Activated CD4-positive, alpha-beta T cell treated with anti-CD3 and anti-CD28 coated beads, Interleukin-2, amount 10 ng/mL, durations not matched to agents 24 days and 14 days (primary cell): Measurements from ENCODE around the gene CRYBB2. TPM values are rescaled to one million over a fixed set of nuclear protein-coding genes. Genes with fewer than 3 reads are reported as not detected.
A peak's percentile ranks its signal among the peaks of the same experiment; 100 is the strongest.
"Not testable (repeated sequence)": the region's sequence is repeated elsewhere in the genome, so short reads cannot be mapped to it uniquely, and the experiment has no call there.

ENCODE experiments used
- DNase-seq: peaks from one replicate; pipeline ENCODE4 v3.0.0; 2022
- H3K27ac Mint-ChIP-seq: one replicate; pipeline ENCODE4 v1.8.0; 2022; ENCODE audit warnings: mild to moderate bottlenecking, mixed read lengths
- H3K27me3 Mint-ChIP-seq: one replicate; pipeline ENCODE4 v1.8.0; 2022; ENCODE audit warnings: mixed read lengths
- H3K36me3 Mint-ChIP-seq: one replicate; pipeline ENCODE4 v1.8.0; 2022; ENCODE audit warnings: low read depth, mild to moderate bottlenecking, mixed read lengths
- H3K4me1 Mint-ChIP-seq: one replicate; pipeline ENCODE4 v1.8.0; 2021; ENCODE audit warnings: mixed read lengths
- H3K4me3 Mint-ChIP-seq: one replicate; pipeline ENCODE4 v1.8.0; 2022; ENCODE audit warnings: mild to moderate bottlenecking, moderate library complexity, mixed read lengths
- H3K9me3 Mint-ChIP-seq: one replicate; pipeline ENCODE4 v1.8.0; 2021; ENCODE audit warnings: mixed read lengths
- intact Hi-C: fragments of 100-400 bp; cut with micrococcal nuclease; formaldehyde crosslinking; loops from one replicate; pipeline ENCODE4 v1.15.1; 2023
- total RNA-seq: library from RNA; stranded (reverse); gene quantifications from 2 replicates; pipeline ENCODE4 v1.2.3, GENCODE V29; 2022

Gene CRYBB2
- total RNA-seq: not detected in 2 replicates

- Mint-ChIP-seq H3K4me3 (no peak within 1 kb of the TSS), H3K36me3 (no peaks in the 10 kb centered on the region), H3K27ac (no peak within 1 kb of the TSS), H3K4me1 (no peaks in the 10 kb centered on the region), H3K27me3 (peaks cover 9% of the 10 kb centered on the region), H3K9me3 (no peaks in the 10 kb centered on the region)
- intact Hi-C loops: no loop called here
- no peak for DNase-seq
Observed at GRCh38 chr22:25219211-25219689, at the start of gene CRYBB2. Gene CRYBB2 (plus strand): TSS chr22:25219639. CDS start chr22:25221430, 1,791 bp downstream.

GRCh38 chr22:25170426-25170980, 48.9 kb upstream of the CRYBB2 start:
- intact Hi-C loops: loop anchor here (5.0 kb wide), 1 partner anchor 108 kb away; no protein-coding TSS in a partner anchor
- Mint-ChIP-seq H3K9me3 (no peaks in the 10 kb centered on the region), H3K27ac (no peak overlapping the region), H3K36me3 (peaks cover 10% of the 10 kb centered on the region), H3K27me3 (no peaks in the 10 kb centered on the region), H3K4me1 (no peaks in the 10 kb centered on the region), H3K4me3 (no peak overlapping the region)
- DNase-seq: no peak

GRCh38 chr22:25172153-25172552, 47.3 kb upstream of the CRYBB2 start:
- H3K4me1 Mint-ChIP-seq: no peaks in the 10 kb centered on the region
- intact Hi-C loops: loop anchor here (1.0 to 5.0 kb wide), 2 partner anchors 91 to 110 kb away; no protein-coding TSS in a partner anchor
- H3K4me3 Mint-ChIP-seq: no peak overlapping the region
- peaks cover 15% of the 10 kb centered on the region for H3K36me3 Mint-ChIP-seq
- no peaks in the 10 kb centered on the region for H3K9me3 Mint-ChIP-seq
- H3K27me3 Mint-ChIP-seq: no peaks in the 10 kb centered on the region
- DNase-seq: peak; percentile 63
- H3K27ac Mint-ChIP-seq: no peak overlapping the region

GRCh38 chr22:25174156-25174887, 45.1 kb upstream of the CRYBB2 start:
- intact Hi-C loops: loop anchor here (5.0 kb wide), 1 partner anchor 112 kb away; no protein-coding TSS in a partner anchor
- no peaks in the 10 kb centered on the region for H3K27me3 Mint-ChIP-seq
- H3K27ac Mint-ChIP-seq: no peak overlapping the region
- H3K4me3 Mint-ChIP-seq: no peak overlapping the region
- no peak for DNase-seq
- peaks cover under 1% of the 10 kb centered on the region for H3K9me3 Mint-ChIP-seq
- peaks cover 27% of the 10 kb centered on the region for H3K36me3 Mint-ChIP-seq
- H3K4me1 Mint-ChIP-seq: no peaks in the 10 kb centered on the region

GRCh38 chr22:25174888-25175411, 44.5 kb upstream of the CRYBB2 start:
- no peak for DNase-seq
- peaks cover 33% of the 10 kb centered on the region for H3K36me3 Mint-ChIP-seq
- H3K4me3 Mint-ChIP-seq: no peak overlapping the region
- no peaks in the 10 kb centered on the region for H3K27me3 Mint-ChIP-seq
- intact Hi-C loops: loop anchor here (5.0 kb wide), 1 partner anchor 113 kb away; no protein-coding TSS in a partner anchor
- H3K27ac Mint-ChIP-seq: no peak overlapping the region
- no peaks in the 10 kb centered on the region for H3K4me1 Mint-ChIP-seq
- H3K9me3 Mint-ChIP-seq: peaks cover 6% of the 10 kb centered on the region

- DNase-seq: no peak
- Mint-ChIP-seq H3K36me3 (peaks cover 35% of the 10 kb centered on the region), H3K4me1 (no peaks in the 10 kb centered on the region), H3K27me3 (no peaks in the 10 kb centered on the region), H3K4me3 (no peak overlapping the region), H3K9me3 (peaks cover 7% of the 10 kb centered on the region), H3K27ac (no peak overlapping the region)
- intact Hi-C loops: no loop called here
Observed at GRCh38 chr22:25176175-25176574, 43.3 kb upstream of the CRYBB2 start.

- Mint-ChIP-seq H3K4me1 (no peaks in the 10 kb centered on the region), H3K36me3 (peaks cover 37% of the 10 kb centered on the region), H3K4me3 (no peak overlapping the region), H3K27ac (no peak overlapping the region), H3K9me3 (peaks cover 7% of the 10 kb centered on the region), H3K27me3 (no peaks in the 10 kb centered on the region)
- intact Hi-C loops: no loop called here
- no peak for DNase-seq
Observed at GRCh38 chr22:25176799-25177198, 42.6 kb upstream of the CRYBB2 start.

- Mint-ChIP-seq H3K9me3 (peaks cover 7% of the 10 kb centered on the region), H3K27me3 (no peaks in the 10 kb centered on the region), H3K4me3 (no peak overlapping the region), H3K27ac (no peak overlapping the region), H3K36me3 (peaks cover 39% of the 10 kb centered on the region), H3K4me1 (no peaks in the 10 kb centered on the region)
- no peak for DNase-seq
- intact Hi-C loops: no loop called here
Observed at GRCh38 chr22:25177226-25177625, 42.2 kb upstream of the CRYBB2 start.

GRCh38 chr22:25177895-25178294, 41.5 kb upstream of the CRYBB2 start:
- peaks cover 41% of the 10 kb centered on the region for H3K36me3 Mint-ChIP-seq
- H3K27ac Mint-ChIP-seq: no peak overlapping the region
- intact Hi-C loops: no loop called here
- no peaks in the 10 kb centered on the region for H3K4me1 Mint-ChIP-seq
- H3K27me3 Mint-ChIP-seq: no peaks in the 10 kb centered on the region
- H3K9me3 Mint-ChIP-seq: peaks cover 7% of the 10 kb centered on the region
- no peak for DNase-seq
- H3K4me3 Mint-ChIP-seq: no peak overlapping the region

- H3K4me3 Mint-ChIP-seq, DNase-seq, H3K4me1 Mint-ChIP-seq, H3K27ac Mint-ChIP-seq, intact Hi-C loops, H3K9me3 Mint-ChIP-seq, H3K27me3 Mint-ChIP-seq: not testable (repeated sequence)
- H3K36me3 Mint-ChIP-seq: peaks cover 42% of the 10 kb centered on the region
Observed at GRCh38 chr22:25178348-25178747, 41.1 kb upstream of the CRYBB2 start.

GRCh38 chr22:25178869-25179631, 40.4 kb upstream of the CRYBB2 start:
- H3K4me1 Mint-ChIP-seq, DNase-seq, intact Hi-C loops, H3K27ac Mint-ChIP-seq, H3K9me3 Mint-ChIP-seq, H3K4me3 Mint-ChIP-seq, H3K27me3 Mint-ChIP-seq: not testable (repeated sequence)
- peaks cover 42% of the 10 kb centered on the region for H3K36me3 Mint-ChIP-seq

- DNase-seq: no peak
- no peaks in the 10 kb centered on the region for H3K27me3 Mint-ChIP-seq
- H3K4me3 Mint-ChIP-seq: no peak overlapping the region
- H3K36me3 Mint-ChIP-seq: peaks cover 28% of the 10 kb centered on the region
- peaks cover 7% of the 10 kb centered on the region for H3K9me3 Mint-ChIP-seq
- H3K4me1 Mint-ChIP-seq: no peaks in the 10 kb centered on the region
- H3K27ac Mint-ChIP-seq: no peak overlapping the region
- intact Hi-C loops: no loop called here
Observed at GRCh38 chr22:25182131-25183110, 37.0 kb upstream of the CRYBB2 start.
